ENCODE data around the gene LGALS9.

Gene LGALS9

GRCh38 chr17:27595208-27595607 is 35.8 kb upstream of the LGALS9 start:
- Histone ChIP-seq H3K4me3 (ENCODE audit: low read depth in 1 of 2, low read length in 2 of 2) (no peak overlapping the region), H3K36me3 (ENCODE audit: insufficient read depth, low read length) (no peaks in the 10 kb centered on the region), H3K9ac (ENCODE audit: low read depth, low read length) (no peak overlapping the region), H3K9me3 (ENCODE audit: insufficient read depth, low read length, severe bottlenecking) (no peaks in the 10 kb centered on the region), H3K4me2 (ENCODE audit: insufficient read depth, low read length) (no peak overlapping the region), H3K27ac (ENCODE audit: low read length) (no peak overlapping the region), H4K20me1 (ENCODE audit: insufficient read depth, low read length) (no peaks in the 10 kb centered on the region), H3K79me2 (ENCODE audit: insufficient read depth, low read length) (no peaks in the 10 kb centered on the region), H3K27me3 (ENCODE audit: insufficient read depth, low read length, poor library complexity) (no peaks in the 10 kb centered on the region), H3K4me1 (ENCODE audit: insufficient read depth, low read length) (no peaks in the 10 kb centered on the region), H2AFZ (ENCODE audit: low read depth, low read length) (no peak overlapping the region)
- DNase-seq (no peak), ATAC-seq (ENCODE audit: insufficient read depth, low read depth) (no peak)
- TF ChIP-seq EZH2 (IDR thresholded peaks at IDR 0.05; ENCODE audit: borderline replicate concordance, low read depth, low read length, severe bottlenecking) (no peak), CTCF (IDR thresholded peaks at IDR 0.05; ENCODE audit: borderline replicate concordance, extremely low read depth, low read length, poor library complexity, severe bottlenecking) (no peak)

- H4K20me1 ChIP-seq (ENCODE audit: insufficient read depth, low read length), result no peaks in the 10 kb centered on the region
- H3K4me2 ChIP-seq (ENCODE audit: insufficient read depth, low read length), result no peak overlapping the region
- no peaks in the 10 kb centered on the region for H3K79me2 ChIP-seq (ENCODE audit: insufficient read depth, low read length)
- TF ChIP-seq CTCF (IDR thresholded peaks at IDR 0.05; ENCODE audit: borderline replicate concordance, extremely low read depth, low read length, poor library complexity, severe bottlenecking) (no peak), EZH2 (IDR thresholded peaks at IDR 0.05; ENCODE audit: borderline replicate concordance, low read depth, low read length, severe bottlenecking) (no peak)
- no peaks in the 10 kb centered on the region for H3K36me3 ChIP-seq (ENCODE audit: insufficient read depth, low read length)
- ATAC-seq (ENCODE audit: insufficient read depth, low read depth) (no peak), DNase-seq (no peak)
- no peak overlapping the region for H2AFZ ChIP-seq (ENCODE audit: low read depth, low read length)
- H3K9ac ChIP-seq (ENCODE audit: low read depth, low read length), result no peak overlapping the region
- H3K27ac ChIP-seq (ENCODE audit: low read length), result no peak overlapping the region
- H3K4me1 ChIP-seq (ENCODE audit: insufficient read depth, low read length), result no peaks in the 10 kb centered on the region
- no peaks in the 10 kb centered on the region for H3K27me3 ChIP-seq (ENCODE audit: insufficient read depth, low read length, poor library complexity)
- H3K9me3 ChIP-seq (ENCODE audit: insufficient read depth, low read length, severe bottlenecking), result no peaks in the 10 kb centered on the region
- H3K4me3 ChIP-seq (ENCODE audit: low read depth in 1 of 2, low read length in 2 of 2), result no peak overlapping the region
Measured at GRCh38 chr17:27596096-27596495, 34.9 kb upstream of the LGALS9 start.

- Histone ChIP-seq H3K27ac (ENCODE audit: low read length) (no peak overlapping the region), H3K79me2 (ENCODE audit: insufficient read depth, low read length) (no peaks in the 10 kb centered on the region), H2AFZ (ENCODE audit: low read depth, low read length) (no peak overlapping the region), H4K20me1 (ENCODE audit: insufficient read depth, low read length) (no peaks in the 10 kb centered on the region), H3K4me3 (ENCODE audit: low read depth in 1 of 2, low read length in 2 of 2) (no peak overlapping the region), H3K9ac (ENCODE audit: low read depth, low read length) (no peak overlapping the region), H3K9me3 (ENCODE audit: insufficient read depth, low read length, severe bottlenecking) (no peaks in the 10 kb centered on the region), H3K4me1 (ENCODE audit: insufficient read depth, low read length) (no peaks in the 10 kb centered on the region), H3K4me2 (ENCODE audit: insufficient read depth, low read length) (no peak overlapping the region), H3K36me3 (ENCODE audit: insufficient read depth, low read length) (no peaks in the 10 kb centered on the region), H3K27me3 (ENCODE audit: insufficient read depth, low read length, poor library complexity) (no peaks in the 10 kb centered on the region)
- TF ChIP-seq EZH2 (IDR thresholded peaks at IDR 0.05; ENCODE audit: borderline replicate concordance, low read depth, low read length, severe bottlenecking), result no peak
- TF ChIP-seq CTCF (IDR thresholded peaks at IDR 0.05; ENCODE audit: borderline replicate concordance, extremely low read depth, low read length, poor library complexity, severe bottlenecking), result no peak
- no peak for DNase-seq
- no peak for ATAC-seq (ENCODE audit: insufficient read depth, low read depth)
Measured at GRCh38 chr17:27596566-27597187, 34.3 kb upstream of the LGALS9 start.
